ENCODE results near the gene KCNH2. TPM values are rescaled to one million over a fixed set of nuclear protein-coding genes. Genes with fewer than 3 reads are reported as not detected.

Gene KCNH2
- total and polyA plus RNA-seq, 2 of the 13 experiments (the other 11 are each of a cell fraction or from before 2014, with no cell fraction given) = 0.09 to 0.11 TPM

DNA sequence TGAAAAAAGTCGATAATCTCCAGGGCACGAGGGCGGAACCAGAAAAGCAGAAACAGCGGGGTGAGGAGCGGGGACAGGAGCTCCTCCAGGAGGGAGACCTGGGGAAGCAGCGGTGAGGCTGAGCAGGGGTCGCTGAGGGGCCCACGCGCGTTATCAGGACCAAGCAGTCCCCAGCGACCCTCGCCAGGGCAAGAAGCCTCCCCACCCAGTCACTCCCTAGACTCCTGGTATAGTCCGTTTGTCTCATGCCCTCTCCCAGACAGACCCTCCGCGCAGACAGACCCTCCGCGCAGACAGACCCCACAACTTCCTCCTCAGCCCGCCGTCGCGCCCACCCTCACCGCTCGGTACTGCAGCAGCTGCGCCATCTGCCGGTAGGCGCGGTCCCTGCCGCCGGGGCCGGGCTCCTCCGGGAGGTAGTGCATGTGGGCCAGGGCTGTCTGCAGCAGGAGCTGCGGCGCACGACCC lies 39.9 kb upstream of the KCNH2 start (continued):
- TF ChIP-seq, protein P1, sequence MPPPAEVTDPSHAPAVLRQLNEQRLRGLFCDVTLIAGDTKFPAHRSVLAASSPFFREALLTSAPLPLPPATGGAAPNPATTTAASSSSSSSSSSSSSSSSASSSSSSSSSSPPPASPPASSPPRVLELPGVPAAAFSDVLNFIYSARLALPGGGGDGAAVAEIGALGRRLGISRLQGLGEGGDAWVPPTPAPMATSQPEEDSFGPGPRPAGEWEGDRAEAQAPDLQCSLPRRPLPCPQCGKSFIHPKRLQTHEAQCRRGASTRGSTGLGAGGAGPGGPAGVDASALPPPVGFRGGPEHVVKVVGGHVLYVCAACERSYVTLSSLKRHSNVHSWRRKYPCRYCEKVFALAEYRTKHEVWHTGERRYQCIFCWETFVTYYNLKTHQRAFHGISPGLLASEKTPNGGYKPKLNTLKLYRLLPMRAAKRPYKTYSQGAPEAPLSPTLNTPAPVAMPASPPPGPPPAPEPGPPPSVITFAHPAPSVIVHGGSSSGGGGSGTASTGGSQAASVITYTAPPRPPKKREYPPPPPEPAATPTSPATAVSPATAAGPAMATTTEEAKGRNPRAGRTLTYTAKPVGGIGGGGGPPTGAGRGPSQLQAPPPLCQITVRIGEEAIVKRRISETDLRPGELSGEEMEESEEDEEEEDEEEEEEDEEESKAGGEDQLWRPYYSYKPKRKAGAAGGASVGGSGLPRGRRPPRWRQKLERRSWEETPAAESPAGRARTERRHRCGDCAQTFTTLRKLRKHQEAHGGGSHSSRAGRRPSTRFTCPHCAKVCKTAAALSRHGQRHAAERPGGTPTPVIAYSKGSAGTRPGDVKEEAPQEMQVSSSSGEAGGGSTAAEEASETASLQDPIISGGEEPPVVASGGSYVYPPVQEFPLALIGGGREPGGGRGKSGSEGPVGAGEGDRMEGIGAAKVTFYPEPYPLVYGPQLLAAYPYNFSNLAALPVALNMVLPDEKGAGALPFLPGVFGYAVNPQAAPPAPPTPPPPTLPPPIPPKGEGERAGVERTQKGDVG (CRISPR knock-in tag; IDR thresholded peaks at IDR 0.05; ENCODE audit: borderline replicate concordance) = no peak
- TF ChIP-seq ZNF777 (CRISPR knock-in tag; IDR thresholded peaks at IDR 0.05) (peak; percentile 48; the same call in 1 of the 2 replicates), AHR (CRISPR knock-in tag; IDR thresholded peaks at IDR 0.05) (no peak), ZNF124 (CRISPR knock-in tag; IDR thresholded peaks at IDR 0.05) (no peak), MAFG (CRISPR knock-in tag; IDR thresholded peaks at IDR 0.05) (no peak), ZNF619 (CRISPR knock-in tag; IDR thresholded peaks at IDR 0.05) (no peak), MAFK (conservative IDR thresholded peaks at IDR 0.05 in 1 of 2, IDR thresholded peaks at IDR 0.05 in 1 of 2; ENCODE audit: low read length in 2 of 2) (no peak), KLF16 (CRISPR knock-in tag; IDR thresholded peaks at IDR 0.05) (0 out of 4 replicates have a peak, but pooled peaks of 1 of the 2 experiments have one; percentile 40), ZNF558 (CRISPR knock-in tag; IDR thresholded peaks at IDR 0.05; ENCODE audit: borderline replicate concordance) (no peak), CHD4 (IDR thresholded peaks at IDR 0.05; ENCODE audit: borderline replicate concordance, low read length) (no peak), KDM3A (CRISPR knock-in tag; IDR thresholded peaks at IDR 0.05; ENCODE audit: low read depth) (no peak), ZNF235 (CRISPR knock-in tag; IDR thresholded peaks at IDR 0.05; ENCODE audit: borderline replicate concordance) (peak; percentile 77; the same call in 1 of the 2 replicates), JUNB (CRISPR knock-in tag; IDR thresholded peaks at IDR 0.05; ENCODE audit: borderline replicate concordance) (no peak)
- TF ChIP-seq, protein P2, sequence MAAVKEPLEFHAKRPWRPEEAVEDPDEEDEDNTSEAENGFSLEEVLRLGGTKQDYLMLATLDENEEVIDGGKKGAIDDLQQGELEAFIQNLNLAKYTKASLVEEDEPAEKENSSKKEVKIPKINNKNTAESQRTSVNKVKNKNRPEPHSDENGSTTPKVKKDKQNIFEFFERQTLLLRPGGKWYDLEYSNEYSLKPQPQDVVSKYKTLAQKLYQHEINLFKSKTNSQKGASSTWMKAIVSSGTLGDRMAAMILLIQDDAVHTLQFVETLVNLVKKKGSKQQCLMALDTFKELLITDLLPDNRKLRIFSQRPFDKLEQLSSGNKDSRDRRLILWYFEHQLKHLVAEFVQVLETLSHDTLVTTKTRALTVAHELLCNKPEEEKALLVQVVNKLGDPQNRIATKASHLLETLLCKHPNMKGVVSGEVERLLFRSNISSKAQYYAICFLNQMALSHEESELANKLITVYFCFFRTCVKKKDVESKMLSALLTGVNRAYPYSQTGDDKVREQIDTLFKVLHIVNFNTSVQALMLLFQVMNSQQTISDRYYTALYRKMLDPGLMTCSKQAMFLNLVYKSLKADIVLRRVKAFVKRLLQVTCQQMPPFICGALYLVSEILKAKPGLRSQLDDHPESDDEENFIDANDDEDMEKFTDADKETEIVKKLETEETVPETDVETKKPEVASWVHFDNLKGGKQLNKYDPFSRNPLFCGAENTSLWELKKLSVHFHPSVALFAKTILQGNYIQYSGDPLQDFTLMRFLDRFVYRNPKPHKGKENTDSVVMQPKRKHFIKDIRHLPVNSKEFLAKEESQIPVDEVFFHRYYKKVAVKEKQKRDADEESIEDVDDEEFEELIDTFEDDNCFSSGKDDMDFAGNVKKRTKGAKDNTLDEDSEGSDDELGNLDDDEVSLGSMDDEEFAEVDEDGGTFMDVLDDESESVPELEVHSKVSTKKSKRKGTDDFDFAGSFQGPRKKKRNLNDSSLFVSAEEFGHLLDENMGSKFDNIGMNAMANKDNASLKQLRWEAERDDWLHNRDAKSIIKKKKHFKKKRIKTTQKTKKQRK (IDR thresholded peaks at IDR 0.05; ENCODE audit: low read length) = no peak
- TF ChIP-seq, protein P3, sequence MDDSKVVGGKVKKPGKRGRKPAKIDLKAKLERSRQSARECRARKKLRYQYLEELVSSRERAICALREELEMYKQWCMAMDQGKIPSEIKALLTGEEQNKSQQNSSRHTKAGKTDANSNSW (CRISPR knock-in tag; IDR thresholded peaks at IDR 0.05; ENCODE audit: borderline replicate concordance) = no peak
- TF ChIP-seq, protein P4, sequence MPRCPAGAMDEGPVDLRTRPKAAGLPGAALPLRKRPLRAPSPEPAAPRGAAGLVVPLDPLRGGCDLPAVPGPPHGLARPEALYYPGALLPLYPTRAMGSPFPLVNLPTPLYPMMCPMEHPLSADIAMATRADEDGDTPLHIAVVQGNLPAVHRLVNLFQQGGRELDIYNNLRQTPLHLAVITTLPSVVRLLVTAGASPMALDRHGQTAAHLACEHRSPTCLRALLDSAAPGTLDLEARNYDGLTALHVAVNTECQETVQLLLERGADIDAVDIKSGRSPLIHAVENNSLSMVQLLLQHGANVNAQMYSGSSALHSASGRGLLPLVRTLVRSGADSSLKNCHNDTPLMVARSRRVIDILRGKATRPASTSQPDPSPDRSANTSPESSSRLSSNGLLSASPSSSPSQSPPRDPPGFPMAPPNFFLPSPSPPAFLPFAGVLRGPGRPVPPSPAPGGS (CRISPR knock-in tag; IDR thresholded peaks at IDR 0.05) = no peak
- TF ChIP-seq, protein P5, sequence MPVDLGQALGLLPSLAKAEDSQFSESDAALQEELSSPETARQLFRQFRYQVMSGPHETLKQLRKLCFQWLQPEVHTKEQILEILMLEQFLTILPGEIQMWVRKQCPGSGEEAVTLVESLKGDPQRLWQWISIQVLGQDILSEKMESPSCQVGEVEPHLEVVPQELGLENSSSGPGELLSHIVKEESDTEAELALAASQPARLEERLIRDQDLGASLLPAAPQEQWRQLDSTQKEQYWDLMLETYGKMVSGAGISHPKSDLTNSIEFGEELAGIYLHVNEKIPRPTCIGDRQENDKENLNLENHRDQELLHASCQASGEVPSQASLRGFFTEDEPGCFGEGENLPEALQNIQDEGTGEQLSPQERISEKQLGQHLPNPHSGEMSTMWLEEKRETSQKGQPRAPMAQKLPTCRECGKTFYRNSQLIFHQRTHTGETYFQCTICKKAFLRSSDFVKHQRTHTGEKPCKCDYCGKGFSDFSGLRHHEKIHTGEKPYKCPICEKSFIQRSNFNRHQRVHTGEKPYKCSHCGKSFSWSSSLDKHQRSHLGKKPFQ (CRISPR knock-in tag; IDR thresholded peaks at IDR 0.05; ENCODE audit: insufficient replicate concordance) = no peak
- TF ChIP-seq, protein P6, sequence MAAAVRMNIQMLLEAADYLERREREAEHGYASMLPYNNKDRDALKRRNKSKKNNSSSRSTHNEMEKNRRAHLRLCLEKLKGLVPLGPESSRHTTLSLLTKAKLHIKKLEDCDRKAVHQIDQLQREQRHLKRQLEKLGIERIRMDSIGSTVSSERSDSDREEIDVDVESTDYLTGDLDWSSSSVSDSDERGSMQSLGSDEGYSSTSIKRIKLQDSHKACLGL (CRISPR knock-in tag; IDR thresholded peaks at IDR 0.05) = no peak; the same call in 1 of the 2 replicates

Data from HepG2 (cell line).